Renal cortex interstitium (tissue), 11 donors: ENCODE measurements around the gene PTPMT1. TPM values are rescaled to one million over a fixed set of nuclear protein-coding genes. Genes with fewer than 3 reads are reported as not detected.
A peak's percentile ranks its signal among the peaks of the same experiment; 100 is the strongest.
"Not testable (repeated sequence)": the region's sequence is repeated elsewhere in the genome, so short reads cannot be mapped to it uniquely, and the experiment has no call there.

Source experiments
- DNase-seq, 11 donors: peaks; one replicate each; pipeline ENCODE4 v3.0.0-alpha.2; 2013; ENCODE audit warnings: low read depth in 9 of 11, low spot score in 4 of 11; ENCODE audit errors: extremely low read depth in 1 of 11
- polyA plus RNA-seq, 3 donors: library from polyadenylated mRNA; unstranded; fragments of 120-200 nt; gene quantifications; one replicate each; pipeline ENCODE4 v1.2.1, GENCODE V29; 2013; ENCODE audit not compliant: insufficient read length in 3 of 3

PTPMT1 gene
- polyA plus RNA-seq, 3 donors: 47.0 to 59.2 (median 51.9) TPM

DNA sequence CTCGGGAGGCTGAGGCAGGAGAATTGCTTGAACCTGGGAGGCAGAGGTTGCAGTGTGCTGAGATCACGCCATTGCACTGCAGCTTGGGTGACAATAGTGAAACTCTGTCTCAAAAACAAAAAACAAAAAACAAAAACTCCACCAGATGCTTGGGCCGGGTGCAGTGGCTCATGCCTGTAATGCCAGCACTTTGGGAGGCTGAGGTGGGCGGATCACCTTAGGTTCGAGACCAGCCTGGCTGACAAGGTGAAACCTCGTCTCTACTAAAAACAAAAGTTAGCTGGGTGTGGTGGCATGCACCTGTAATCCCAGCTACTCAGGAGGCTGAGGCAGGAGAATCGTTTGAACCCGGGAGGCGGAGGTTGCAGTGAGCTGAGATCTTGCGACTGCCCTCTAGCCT lies 1.0 kb upstream of the PTPMT1 start:
- not testable (repeated sequence) for DNase-seq

DNA sequence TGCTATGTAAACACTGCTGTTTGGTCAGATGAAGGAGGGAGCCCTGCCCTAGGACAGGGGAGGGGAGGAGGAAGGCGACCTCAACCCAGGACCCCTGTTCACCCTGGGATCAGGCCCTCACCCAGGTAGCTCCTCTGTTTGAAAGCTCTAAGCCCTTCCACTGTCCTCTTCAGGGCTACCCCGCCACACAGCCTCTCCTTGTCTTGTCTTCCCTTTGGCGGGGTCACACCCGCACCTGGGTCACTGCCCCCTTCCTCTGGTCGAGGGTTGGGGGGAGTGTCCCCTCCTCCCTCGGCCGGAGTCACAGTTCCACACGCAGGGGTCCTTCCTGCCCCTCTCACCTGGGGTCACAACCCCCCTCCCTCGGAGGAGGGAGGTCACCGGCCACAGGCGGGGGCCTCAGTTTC lies 463 bp upstream of the PTPMT1 start:
- no peak for DNase-seq

- DNase-seq: no peak
Measured at GRCh38 chr11:47566149-47566698, 825 bp downstream of the PTPMT1 start.

DNA sequence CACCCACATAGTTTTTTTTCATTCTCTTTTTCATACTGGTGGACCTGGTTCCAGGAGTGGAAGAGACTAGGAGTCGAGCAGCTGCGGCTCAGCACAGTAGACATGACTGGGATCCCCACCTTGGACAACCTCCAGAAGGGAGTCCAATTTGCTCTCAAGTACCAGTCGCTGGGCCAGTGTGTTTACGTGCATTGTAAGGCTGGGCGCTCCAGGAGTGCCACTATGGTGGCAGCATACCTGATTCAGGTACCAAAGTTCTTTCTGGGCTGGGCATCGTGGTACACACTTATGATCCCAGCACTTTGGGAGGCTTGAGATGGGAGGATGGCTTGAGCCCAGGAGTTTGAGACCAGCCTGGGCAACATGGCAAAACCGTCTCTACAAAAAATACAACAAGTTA lies 4.2 kb downstream of the PTPMT1 start:
- DNase-seq: no peak

- DNase-seq: no peak
Measured at GRCh38 chr11:47570651-47571356, 5.4 kb downstream of the PTPMT1 start.

GRCh38 chr11:47571357-47571729 lies 5.9 kb downstream of the PTPMT1 start:
- no peak for DNase-seq

GRCh38 chr11:47571895-47572294 lies 6.5 kb downstream of the PTPMT1 start:
- no peak for DNase-seq

GRCh38 chr11:47572715-47573255 lies 7.4 kb downstream of the PTPMT1 start:
- no peak for DNase-seq

DNA sequence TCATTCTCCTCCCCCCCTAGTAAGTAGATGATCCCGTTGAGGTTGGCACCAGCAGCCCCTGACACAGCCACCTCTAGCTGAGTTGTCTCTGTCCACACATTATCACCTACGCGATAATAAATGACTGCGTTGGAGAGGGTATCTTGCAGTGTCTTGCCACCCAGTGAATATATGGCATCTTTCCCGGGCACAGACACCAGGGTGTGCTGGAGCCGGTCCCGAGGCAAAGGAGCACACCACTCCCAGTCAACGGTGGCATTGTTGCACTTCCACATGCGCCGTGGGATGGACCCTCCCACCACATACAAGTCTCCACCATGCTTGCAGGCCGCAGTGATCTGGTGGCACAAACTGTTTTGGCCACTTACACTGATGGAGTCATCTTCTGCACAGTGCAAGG lies 7.9 kb downstream of the PTPMT1 start:
- no peak for DNase-seq

GRCh38 chr11:47577460-47578041 lies 12.2 kb downstream of the PTPMT1 start:
- no peak for DNase-seq

GRCh38 chr11:47578524-47579494 lies 13.4 kb downstream of the PTPMT1 start, which contains the start of the genes KBTBD4 and NDUFS3:
TSS of gene KBTBD4 (minus strand) at chr11:47578970. CDS start at chr11:47578951, 19 bp downstream.
TSS of gene NDUFS3 (plus strand) at chr11:47579074. CDS start at chr11:47579092, 18 bp downstream.
- peak; percentile 81 to 96 (median 90) for DNase-seq

- DNase-seq: no peak
Measured at GRCh38 chr11:47583844-47584243, 18.4 kb downstream of the PTPMT1 start.

- no peak for DNase-seq
Measured at GRCh38 chr11:47586098-47586855, 20.9 kb downstream of the PTPMT1 start, which contains the start of gene FAM180B. TSS of gene FAM180B (plus strand) at chr11:47586678. CDS start at chr11:47586769, 91 bp downstream.

DNA sequence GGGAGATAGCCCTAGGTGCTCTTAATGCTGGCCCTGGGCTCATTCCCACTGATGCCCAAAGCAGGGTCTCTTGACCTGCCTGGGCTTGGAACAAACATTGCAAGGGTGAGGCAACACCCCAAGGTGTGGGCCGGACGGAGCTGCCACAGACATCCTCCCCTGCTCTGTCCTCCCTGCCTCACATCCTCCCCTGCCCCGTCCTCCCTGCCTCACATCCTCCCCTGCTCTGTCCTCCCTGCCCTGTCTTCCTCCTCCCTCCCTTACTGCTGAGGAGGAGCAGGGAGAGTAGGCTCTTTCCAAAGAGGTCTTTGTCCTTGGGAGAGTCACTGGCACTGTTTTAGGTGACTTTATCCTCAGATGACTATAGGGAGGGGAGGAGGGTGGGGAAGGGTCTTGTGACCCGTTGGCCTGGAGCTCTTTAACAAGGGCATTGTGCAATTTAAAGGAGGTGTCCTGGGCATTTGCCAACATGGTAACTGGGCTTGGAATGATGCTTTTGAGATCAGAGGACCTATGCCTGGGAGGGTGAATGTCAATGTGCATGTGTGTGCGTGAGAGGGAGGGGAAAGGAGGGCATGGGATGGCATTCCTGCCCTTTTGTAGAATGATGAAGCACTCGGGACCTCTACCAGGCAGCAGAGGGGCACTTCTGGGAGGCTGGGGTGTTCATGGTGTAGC lies 21.8 kb downstream of the PTPMT1 start:
- DNase-seq: no peak

- DNase-seq: no peak
Measured at GRCh38 chr11:47587723-47588326, 22.4 kb downstream of the PTPMT1 start.

GRCh38 chr11:47589118-47589517 lies 23.7 kb downstream of the PTPMT1 start:
- DNase-seq: no peak

GRCh38 chr11:47589584-47589976 lies 24.2 kb downstream of the PTPMT1 start:
- no peak for DNase-seq
